ENCODE data around the gene RHOF.
"Not testable (repeated sequence)": the region's sequence is repeated elsewhere in the genome, so short reads cannot be mapped to it uniquely, and the experiment has no call there.

The RHOF gene

DNA sequence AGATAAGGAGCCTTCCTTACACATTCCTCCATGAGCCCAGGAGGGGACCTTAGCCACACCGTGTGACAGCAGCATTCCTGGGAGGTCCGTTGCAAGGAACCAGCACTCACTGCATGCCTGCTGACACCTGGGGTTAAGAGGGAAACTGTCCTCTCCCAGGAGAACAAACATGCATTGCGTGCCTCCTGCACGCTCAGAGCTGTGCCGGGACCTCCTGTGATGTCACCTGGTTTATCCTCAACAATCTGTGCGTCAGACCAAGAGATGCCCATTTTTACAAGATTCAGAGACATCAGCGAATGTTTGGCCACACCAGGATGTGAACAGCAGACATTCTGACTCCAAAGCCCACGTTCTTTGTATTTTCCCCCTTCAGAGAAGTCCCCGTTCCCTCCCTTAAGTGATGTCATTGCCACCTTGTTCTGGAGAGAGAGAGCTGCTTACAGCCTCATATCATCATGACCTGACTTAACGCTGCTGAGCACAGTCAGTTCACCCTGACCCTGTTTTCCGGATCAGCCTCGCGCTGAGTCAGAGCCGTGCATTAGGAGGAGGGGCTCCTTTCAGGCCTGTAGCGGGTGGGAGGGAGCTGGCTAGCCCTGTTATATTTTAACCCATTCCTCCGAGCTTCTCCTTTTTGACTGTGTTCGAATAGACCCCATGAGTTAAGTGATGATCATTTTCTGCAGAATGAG lies 44.8 kb downstream of the RHOF start:
- no peak for DNase-seq (ENCODE audit: extremely low read depth, insufficient read length)
- no peak overlapping the region for H3K4me3 ChIP-seq (replicated peaks; ENCODE audit: low read depth, low read length)
- TF ChIP-seq, protein P1, sequence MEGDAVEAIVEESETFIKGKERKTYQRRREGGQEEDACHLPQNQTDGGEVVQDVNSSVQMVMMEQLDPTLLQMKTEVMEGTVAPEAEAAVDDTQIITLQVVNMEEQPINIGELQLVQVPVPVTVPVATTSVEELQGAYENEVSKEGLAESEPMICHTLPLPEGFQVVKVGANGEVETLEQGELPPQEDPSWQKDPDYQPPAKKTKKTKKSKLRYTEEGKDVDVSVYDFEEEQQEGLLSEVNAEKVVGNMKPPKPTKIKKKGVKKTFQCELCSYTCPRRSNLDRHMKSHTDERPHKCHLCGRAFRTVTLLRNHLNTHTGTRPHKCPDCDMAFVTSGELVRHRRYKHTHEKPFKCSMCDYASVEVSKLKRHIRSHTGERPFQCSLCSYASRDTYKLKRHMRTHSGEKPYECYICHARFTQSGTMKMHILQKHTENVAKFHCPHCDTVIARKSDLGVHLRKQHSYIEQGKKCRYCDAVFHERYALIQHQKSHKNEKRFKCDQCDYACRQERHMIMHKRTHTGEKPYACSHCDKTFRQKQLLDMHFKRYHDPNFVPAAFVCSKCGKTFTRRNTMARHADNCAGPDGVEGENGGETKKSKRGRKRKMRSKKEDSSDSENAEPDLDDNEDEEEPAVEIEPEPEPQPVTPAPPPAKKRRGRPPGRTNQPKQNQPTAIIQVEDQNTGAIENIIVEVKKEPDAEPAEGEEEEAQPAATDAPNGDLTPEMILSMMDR (IDR thresholded peaks at IDR 0.05; ENCODE audit: insufficient read depth, low read length, poor library complexity, severe bottlenecking): no peak
- H3K36me3 ChIP-seq (ENCODE audit: control insufficient read depth, insufficient read depth, low read length): peaks cover 7% of the 10 kb centered on the region
- H3K27me3 ChIP-seq (replicated peaks; ENCODE audit: control insufficient read depth, insufficient read depth, low read length): no peaks in the 10 kb centered on the region

DNA sequence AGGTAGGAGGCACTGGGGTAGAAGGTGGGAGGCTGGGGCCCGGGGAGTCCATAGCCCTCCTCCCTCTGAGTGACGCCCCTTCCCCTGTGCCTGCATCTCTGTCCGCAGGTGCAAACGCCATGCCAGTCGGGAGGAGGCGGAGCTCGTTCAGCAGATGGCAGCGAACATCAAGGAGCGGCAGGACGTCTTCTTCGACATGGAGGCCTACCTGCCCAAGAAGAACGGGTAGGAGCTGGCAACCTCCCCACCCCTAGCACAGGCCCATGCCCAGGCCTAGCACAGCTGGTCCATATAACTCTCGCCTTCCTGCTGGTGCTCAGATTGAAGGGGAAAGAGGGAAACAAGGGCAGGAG lies 45.3 kb downstream of the RHOF start:
- Histone ChIP-seq H3K36me3 (ENCODE audit: control insufficient read depth, insufficient read depth, low read length) (peaks cover 7% of the 10 kb centered on the region), H3K4me3 (replicated peaks; ENCODE audit: low read depth, low read length) (no peak overlapping the region), H3K27me3 (replicated peaks; ENCODE audit: control insufficient read depth, insufficient read depth, low read length) (no peaks in the 10 kb centered on the region)
- DNase-seq (ENCODE audit: extremely low read depth, insufficient read length): no peak
- TF ChIP-seq, protein P1 (IDR thresholded peaks at IDR 0.05; ENCODE audit: insufficient read depth, low read length, poor library complexity, severe bottlenecking): no peak

DNA sequence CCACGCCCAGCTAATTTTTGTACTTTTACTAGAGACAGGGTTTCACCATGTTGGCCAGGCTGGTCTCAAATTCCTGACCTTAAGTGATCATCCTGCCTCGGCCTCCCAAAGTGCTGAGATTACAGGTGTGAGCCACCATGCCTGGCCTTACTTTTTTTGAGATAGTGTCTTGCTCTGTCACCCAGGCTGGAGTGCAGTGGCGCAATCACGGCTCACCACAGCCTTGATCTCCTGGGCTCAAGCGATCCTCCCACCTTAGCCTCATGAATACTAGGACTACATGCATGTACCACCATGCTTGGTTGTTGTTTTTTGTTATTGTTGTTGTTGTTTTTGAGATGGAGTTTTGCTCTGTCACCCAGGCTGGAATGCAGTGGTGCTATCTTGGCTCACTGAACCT lies 47.9 kb downstream of the RHOF start:
- H3K36me3 ChIP-seq (ENCODE audit: control insufficient read depth, insufficient read depth, low read length); H3K4me3 ChIP-seq (replicated peaks; ENCODE audit: low read depth, low read length); H3K27me3 ChIP-seq (replicated peaks; ENCODE audit: control insufficient read depth, insufficient read depth, low read length); DNase-seq (ENCODE audit: extremely low read depth, insufficient read length): not testable (repeated sequence)

DNA sequence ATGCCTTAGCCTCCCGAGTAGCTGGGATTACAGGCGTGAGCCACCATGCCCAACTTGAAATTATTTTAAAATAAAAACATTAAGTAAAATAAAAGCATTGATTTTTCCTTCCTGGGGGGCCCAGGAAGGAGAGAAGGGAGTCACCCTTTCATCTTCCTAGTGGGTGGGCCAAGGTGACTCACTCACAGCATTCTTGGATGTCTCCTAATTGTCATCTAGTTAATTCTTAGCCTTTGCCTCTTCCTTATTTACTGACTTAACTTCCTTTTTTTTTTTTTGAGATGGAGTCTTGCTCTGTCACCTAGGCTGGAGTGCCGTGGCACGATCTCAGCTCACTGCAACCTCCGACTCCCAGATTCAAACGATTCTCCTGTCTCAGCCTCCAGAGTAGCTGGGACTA lies 51.7 kb downstream of the RHOF start:
- peaks cover 3% of the 10 kb centered on the region for H3K36me3 ChIP-seq (ENCODE audit: control insufficient read depth, insufficient read depth, low read length)
- DNase-seq (ENCODE audit: extremely low read depth, insufficient read length): no peak
- H3K4me3 ChIP-seq (replicated peaks; ENCODE audit: low read depth, low read length): no peak overlapping the region
- H3K27me3 ChIP-seq (replicated peaks; ENCODE audit: control insufficient read depth, insufficient read depth, low read length): no peaks in the 10 kb centered on the region
- TF ChIP-seq, protein P1 (IDR thresholded peaks at IDR 0.05; ENCODE audit: insufficient read depth, low read length, poor library complexity, severe bottlenecking): no peak

DNA sequence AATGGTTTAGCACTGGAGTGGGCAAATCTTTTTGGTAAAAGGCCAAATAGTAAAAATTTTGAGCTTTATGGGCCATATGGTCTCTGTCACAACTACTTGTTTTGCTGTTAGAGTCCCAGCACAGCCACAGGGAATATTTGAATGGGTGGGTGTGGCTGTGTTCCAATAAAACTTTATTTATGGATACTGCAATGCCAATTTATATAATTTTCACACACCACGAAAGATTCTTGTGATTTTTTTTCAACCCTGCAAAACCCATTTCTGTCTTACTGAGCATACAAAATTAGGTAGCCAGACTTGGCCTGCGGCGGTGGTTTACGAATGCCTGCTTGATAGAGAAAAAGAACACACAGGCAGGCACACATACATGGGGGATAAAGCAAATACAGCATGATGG lies 52.6 kb downstream of the RHOF start:
- no peak for DNase-seq (ENCODE audit: extremely low read depth, insufficient read length)
- Histone ChIP-seq H3K27me3 (replicated peaks; ENCODE audit: control insufficient read depth, insufficient read depth, low read length) (no peaks in the 10 kb centered on the region), H3K4me3 (replicated peaks; ENCODE audit: low read depth, low read length) (no peak overlapping the region)

DNA sequence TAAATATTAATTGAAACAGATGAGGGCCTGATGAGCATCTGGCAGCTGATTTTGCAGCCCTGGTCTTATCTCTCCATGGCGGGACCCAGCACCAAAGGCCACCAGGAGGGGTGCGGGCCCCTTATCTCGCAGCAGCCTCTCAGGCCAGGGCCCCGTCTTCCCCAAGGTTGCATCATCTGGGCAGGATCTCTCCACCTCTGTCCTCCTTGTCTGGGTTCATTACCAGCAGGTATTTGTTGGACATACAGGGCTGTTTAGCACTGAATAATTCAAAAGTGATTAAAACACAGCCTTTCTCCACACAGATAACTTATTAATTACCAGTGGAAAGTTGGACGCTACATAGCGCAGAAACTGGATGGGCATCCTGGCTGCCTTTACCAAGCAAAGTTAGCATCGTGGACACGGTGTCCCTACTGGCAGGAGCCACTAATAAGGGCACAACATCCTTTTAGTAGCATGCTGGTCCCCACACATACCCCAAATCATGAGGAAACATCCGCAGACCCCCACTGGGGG lies 55.1 kb downstream of the RHOF start:
- H3K36me3 ChIP-seq (ENCODE audit: control insufficient read depth, insufficient read depth, low read length): no peaks in the 10 kb centered on the region
- H3K27me3 ChIP-seq (replicated peaks; ENCODE audit: control insufficient read depth, insufficient read depth, low read length): no peaks in the 10 kb centered on the region
- TF ChIP-seq, protein P1 (IDR thresholded peaks at IDR 0.05; ENCODE audit: insufficient read depth, low read length, poor library complexity, severe bottlenecking): no peak
- H3K4me3 ChIP-seq (replicated peaks; ENCODE audit: low read depth, low read length): no peak overlapping the region
- no peak for DNase-seq (ENCODE audit: extremely low read depth, insufficient read length)

More for the DNA sequence above, 52.6 kb downstream of the RHOF start:
- peaks cover 3% of the 10 kb centered on the region for H3K36me3 ChIP-seq (ENCODE audit: control insufficient read depth, insufficient read depth, low read length)
- TF ChIP-seq, protein P1 (IDR thresholded peaks at IDR 0.05; ENCODE audit: insufficient read depth, low read length, poor library complexity, severe bottlenecking): no peak
